ENCODE measurements around the gene DCUN1D1. TPM values are rescaled to one million over a fixed set of nuclear protein-coding genes. Genes with fewer than 3 reads are reported as not detected.

Gene DCUN1D1
- total and polyA plus RNA-seq, 2 of the 8 experiments (the other 6 are each of a cell fraction or from before 2014, with no cell fraction given), result 6.8 to 70.3 TPM

GRCh38 chr3:183006396-183007002, 26.2 kb upstream of the DCUN1D1 start (continued):
- no peak for TF ChIP-seq BRCA1 (IDR thresholded peaks at IDR 0.05; ENCODE audit: low read depth, low read length)
- TF ChIP-seq EZH2 (IDR thresholded peaks at IDR 0.05; ENCODE audit: low read depth, low read length, severe bottlenecking), result no peak
